Panc1 (cell line): ENCODE data around the gene TMEM218. TPM values are rescaled to one million over a fixed set of nuclear protein-coding genes. Genes with fewer than 3 reads are reported as not detected.

Experiments
- ATAC-seq: fragments of 200-7000 bp; cut with Tn5 transposase; 2 replicates; pipeline ENCODE4 v1.9.1; 2020; ENCODE audit warnings: mild to moderate bottlenecking, moderate library complexity
- BruUV-seq: library from RNA; stranded (reverse); fragments of 400-500 nt; replicated peaks from 2 replicates; lab custom pipeline; 2021; lab: Mats Ljungman, UMichigan
- CTCF ChIA-PET: fragments of 300-600 bp; sonication (Branson Sonifier 250); formaldehyde crosslinking; loops from one replicate; lab custom pipeline; 2022; ENCODE audit warnings: antibody characterized with exemption; lab: Charles Lee
- POLR2A ChIA-PET: fragments of 300-600 bp; sonication (Branson Sonifier 250); formaldehyde crosslinking; loops from one replicate; lab custom pipeline; 2022; ENCODE audit warnings: antibody characterized with exemption; lab: Charles Lee
- DNase-seq: peaks from one replicate; pipeline ENCODE4 v3.0.0-alpha.2; 2010; ENCODE audit warnings: low read depth, low spot score
- H3K27ac ChIP-seq: 2 replicates; pipeline ENCODE4 v1.5.1; 2011; ENCODE audit warnings: mild to moderate bottlenecking, low read length, inconsistent platforms
- H3K27me3 ChIP-seq: fragments of 200-500 bp; sonication (Bioruptor generic); 2 replicates; pipeline ENCODE4 v1.6.0; 2014; ENCODE audit warnings: low read length, inconsistent platforms; ENCODE audit not compliant: control insufficient read depth, insufficient read depth
- H3K36me3 ChIP-seq: fragments of 200-500 bp; sonication (Bioruptor generic); 2 replicates; pipeline ENCODE4 v1.5.1; 2014; ENCODE audit warnings: inconsistent platforms, mild to moderate bottlenecking, low read length, moderate library complexity; ENCODE audit not compliant: control insufficient read depth, insufficient read depth
- H3K4me1 ChIP-seq: 2 replicates; pipeline ENCODE4 v1.5.1; 2011; ENCODE audit warnings: inconsistent platforms, mild to moderate bottlenecking, low read length, moderate library complexity; ENCODE audit not compliant: control insufficient read depth, insufficient read depth
- H3K4me3 ChIP-seq, 2 experiments: 2 replicates each; pipeline ENCODE4 v1.5.1; 2011 to 2012; ENCODE audit warnings: low read depth in 2 of 2, low read length in 2 of 2, mild to moderate bottlenecking in 2 of 2, inconsistent platforms in 1 of 2, moderate library complexity in 1 of 2
- H3K9me3 ChIP-seq: fragments of 200-500 bp; sonication (Bioruptor generic); 2 replicates; pipeline ENCODE4 v1.5.1; 2014; ENCODE audit warnings: low read depth, mild to moderate bottlenecking, inconsistent platforms, low read length, moderate library complexity; ENCODE audit not compliant: control insufficient read depth, insufficient read depth
- CTCF ChIP-seq: fragments of 450-650 bp; IDR thresholded peaks from 2 replicates; pipeline ENCODE4 v1.5.1; 2017; ENCODE audit warnings: mild to moderate bottlenecking
- POLR2AphosphoS5 ChIP-seq: IDR thresholded peaks from 2 replicates; pipeline ENCODE4 v1.6.1; 2012; ENCODE audit warnings: mild to moderate bottlenecking, low read depth, low read length, moderate library complexity
- REST ChIP-seq, 2 experiments: IDR thresholded peaks; 2 replicates each; pipeline ENCODE4 v1.6.1; 2011 to 2012; ENCODE audit warnings: low read depth in 2 of 2, control low read depth in 1 of 2, low read length in 1 of 2, mild to moderate bottlenecking in 1 of 2, moderate library complexity in 1 of 2; ENCODE audit not compliant: insufficient read depth in 1 of 2
- SIN3A ChIP-seq: IDR thresholded peaks from 2 replicates; pipeline ENCODE4 v1.6.1; 2012; ENCODE audit warnings: low read depth, mild to moderate bottlenecking, low read length, moderate library complexity, borderline replicate concordance; ENCODE audit not compliant: insufficient read depth
- TCF7L2 ChIP-seq: IDR thresholded peaks from 2 replicates; pipeline ENCODE4 v1.6.1; 2011; ENCODE audit warnings: mild to moderate bottlenecking, low read depth, low read length, inconsistent platforms
- in situ Hi-C: cut with HindIII; loops from 2 replicates; pipeline ENCODE4 v1.10.0; 2016; ENCODE audit warnings: low sequenced_read_pairs, low pct_unique_long_range_greater_than_20kb
- intact Hi-C: fragments of 100-400 bp; cut with micrococcal nuclease; formaldehyde crosslinking; loops from one replicate; pipeline ENCODE4 v1.10.0; 2022; ENCODE audit not compliant: unreplicated experiment
- total RNA-seq: library from RNA; stranded (reverse); gene quantifications from one replicate; pipeline ENCODE4 v1.2.1, GENCODE V29; 2021; ENCODE audit not compliant: unreplicated experiment

Gene TMEM218
- total RNA-seq, 1 experiment from 2014 or later = 26.8 TPM

- Histone ChIP-seq H3K27me3 (no peaks in the 10 kb centered on the region), H3K36me3 (no peaks in the 10 kb centered on the region), H3K4me1 (no peaks in the 10 kb centered on the region), H3K9me3 (no peaks in the 10 kb centered on the region), H3K27ac (no peak overlapping the region), H3K4me3 (no peak overlapping the region)
- in situ Hi-C loops (no loop called here), intact Hi-C loops (no loop called here)
- TF ChIP-seq SIN3A (no peak), REST (IDR thresholded peaks at IDR 0.05; ENCODE audit: insufficient read depth in 1 of 2, low read depth in 2 of 2, low read length in 1 of 2) (no peak), POLR2AphosphoS5 (no peak), TCF7L2 (no peak), CTCF (no peak)
- ATAC-seq = no peak
- CTCF ChIA-PET = no interaction called here
- POLR2A ChIA-PET = no interaction called here
- DNase-seq = no peak
- BruUV-seq = no TSS peak
These were observed 22.6 kb downstream of the TMEM218 start for GRCh38 chr11:125088576-125089455.

DNA sequence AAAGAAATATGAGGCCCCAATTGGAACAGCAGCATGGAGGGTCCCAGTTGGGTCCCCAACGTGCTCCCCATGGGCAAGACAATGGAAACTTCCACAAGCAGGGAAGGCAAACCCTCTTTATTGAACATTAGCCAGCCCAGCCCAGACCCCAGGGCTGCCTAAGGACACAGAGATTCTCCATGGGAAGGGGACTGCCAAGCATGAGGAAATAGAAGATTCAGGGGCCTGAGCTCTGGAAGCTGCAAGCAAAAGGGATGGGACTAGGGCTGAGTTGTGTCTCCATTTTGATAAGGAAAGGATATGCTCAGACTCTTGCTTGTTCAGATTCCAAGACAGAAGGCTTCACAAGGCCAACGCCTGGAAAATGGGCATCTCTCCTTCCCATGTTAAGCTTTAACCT is 23.3 kb downstream of the TMEM218 start:
- no peak for TF ChIP-seq POLR2AphosphoS5
- TF ChIP-seq SIN3A = no peak
- TF ChIP-seq TCF7L2 = no peak
- TF ChIP-seq REST (IDR thresholded peaks at IDR 0.05; ENCODE audit: insufficient read depth in 1 of 2, low read depth in 2 of 2, low read length in 1 of 2) = no peak
- TF ChIP-seq CTCF = no peak
- Histone ChIP-seq H3K4me1 (no peaks in the 10 kb centered on the region), H3K27ac (no peak overlapping the region), H3K27me3 (no peaks in the 10 kb centered on the region), H3K36me3 (no peaks in the 10 kb centered on the region), H3K9me3 (no peaks in the 10 kb centered on the region), H3K4me3 (no peak overlapping the region)
- ChIA-PET CTCF (no interaction called here), POLR2A (no interaction called here)
- intact Hi-C loops (no loop called here), in situ Hi-C loops (no loop called here)
- DNase-seq = no peak
- BruUV-seq = no TSS peak
- ATAC-seq = no peak
